H1 (cell line): ENCODE results near the gene RLBP1. TPM values are rescaled to one million over a fixed set of nuclear protein-coding genes. Genes with fewer than 3 reads are reported as not detected.

Experiments
- CHD2 ChIP-seq: IDR thresholded peaks from 2 replicates; pipeline ENCODE4 v1.6.1; 2012; ENCODE audit warnings: low read length, improper control_type of control experiment
- PHF8 ChIP-seq: fragments of 200-600 bp; sonication (generic); conservative IDR thresholded peaks from 2 replicates; pipeline ENCODE4 v1.7.1; 2012; ENCODE audit warnings: low read depth, mild to moderate bottlenecking, inconsistent platforms, low read length, moderate library complexity
- SAP30 ChIP-seq: fragments of 300-600 bp; sonication (generic); IDR thresholded peaks from 2 replicates; pipeline ENCODE4 v1.7.1; 2012; ENCODE audit warnings: low read length, moderate library complexity, mild to moderate bottlenecking, inconsistent platforms; ENCODE audit not compliant: insufficient read depth, insufficient replicate concordance
- polyA plus RNA-seq, 7 experiments: library from polyadenylated mRNA; depleted of rRNA in 3 of 7; stranded (reverse) in 5 of 7; unstranded in 2 of 7; fragments of >200 nt in 5 of 7; fragments of 200-250 nt in 2 of 7; gene quantifications; 1 replicate in 5 of 7; 2 replicates in 1 of 7; 4 replicates in 1 of 7; pipeline versions ENCODE4 v1.2.1 to v1.2.3, GENCODE V29; 2011 to 2013; ENCODE audit warnings: missing spikeins in 2 of 7, mixed read lengths in 2 of 7
- total RNA-seq: library from RNA; stranded (reverse); fragmentation: NEBNext Ultra II Directional; extraction: Animal tissue kit (Norgen Biotek cat#: 25700); gene quantifications from 2 replicates; pipeline ENCODE4 v1.2.1, GENCODE V29; 2021

Gene RLBP1
- total and polyA plus RNA-seq, 2 of the 8 experiments (the other 6 are each of a cell fraction or from before 2014, with no cell fraction given): 0.05 TPM; not detected in 1

GRCh38 chr15:89184357-89184756 is 37.0 kb downstream of the RLBP1 start (continued):
- TF ChIP-seq PHF8 (no peak), SAP30 (no peak), CHD2 (no peak)
- TF ChIP-seq, all 59 proteins: peak for 0
